Measurements from ENCODE around the gene SERINC3.
A peak's percentile ranks its signal among the peaks of the same experiment; 100 is the strongest.
"Not testable (repeated sequence)": the region's sequence is repeated elsewhere in the genome, so short reads cannot be mapped to it uniquely, and the experiment has no call there.

The SERINC3 gene

GRCh38 chr20:44489931-44490330, 31.9 kb downstream of the SERINC3 start:
- no peak for DNase-seq

- no peak for DNase-seq
Observed at GRCh38 chr20:44489223-44489622, 32.6 kb downstream of the SERINC3 start.

DNA sequence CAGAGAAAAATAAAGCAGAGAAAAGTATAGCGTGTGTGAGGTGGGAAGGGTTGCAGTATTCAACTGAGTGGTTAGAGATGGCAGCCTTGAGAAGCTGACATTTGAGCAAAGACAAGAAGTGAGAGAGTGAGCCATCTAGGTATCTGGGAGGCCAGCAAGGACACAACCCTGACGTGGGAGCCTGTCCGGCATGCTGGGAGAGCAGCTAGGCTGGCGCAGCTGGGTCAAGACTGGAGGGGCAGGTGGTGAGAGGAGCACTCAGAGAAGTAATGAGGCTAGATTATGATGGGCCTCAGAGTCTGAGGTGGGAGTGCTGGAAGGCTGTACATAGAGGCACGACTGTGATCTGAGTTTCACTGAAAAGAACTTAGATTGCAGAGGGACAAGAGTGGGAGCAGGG, 33.3 kb downstream of the SERINC3 start:
- no peak for DNase-seq

DNA sequence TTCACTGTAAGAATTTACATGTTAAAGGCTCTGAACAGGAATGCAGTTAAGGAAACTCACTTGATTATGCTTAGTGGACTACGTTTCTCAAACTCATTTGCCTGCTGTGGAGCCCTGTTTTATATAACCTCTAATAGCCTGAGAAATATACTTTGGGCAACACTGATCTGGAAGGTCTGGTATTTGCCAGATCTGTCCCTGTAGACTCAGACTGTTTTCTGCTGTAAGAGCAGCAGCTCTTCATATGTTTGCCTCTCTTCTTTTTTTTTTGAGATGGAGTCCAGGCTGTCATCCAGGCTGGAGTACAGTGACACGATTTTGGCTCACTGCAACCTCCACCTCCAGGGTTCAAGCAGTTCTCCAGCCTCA, 36.1 kb downstream of the SERINC3 start:
- DNase-seq = no peak

DNA sequence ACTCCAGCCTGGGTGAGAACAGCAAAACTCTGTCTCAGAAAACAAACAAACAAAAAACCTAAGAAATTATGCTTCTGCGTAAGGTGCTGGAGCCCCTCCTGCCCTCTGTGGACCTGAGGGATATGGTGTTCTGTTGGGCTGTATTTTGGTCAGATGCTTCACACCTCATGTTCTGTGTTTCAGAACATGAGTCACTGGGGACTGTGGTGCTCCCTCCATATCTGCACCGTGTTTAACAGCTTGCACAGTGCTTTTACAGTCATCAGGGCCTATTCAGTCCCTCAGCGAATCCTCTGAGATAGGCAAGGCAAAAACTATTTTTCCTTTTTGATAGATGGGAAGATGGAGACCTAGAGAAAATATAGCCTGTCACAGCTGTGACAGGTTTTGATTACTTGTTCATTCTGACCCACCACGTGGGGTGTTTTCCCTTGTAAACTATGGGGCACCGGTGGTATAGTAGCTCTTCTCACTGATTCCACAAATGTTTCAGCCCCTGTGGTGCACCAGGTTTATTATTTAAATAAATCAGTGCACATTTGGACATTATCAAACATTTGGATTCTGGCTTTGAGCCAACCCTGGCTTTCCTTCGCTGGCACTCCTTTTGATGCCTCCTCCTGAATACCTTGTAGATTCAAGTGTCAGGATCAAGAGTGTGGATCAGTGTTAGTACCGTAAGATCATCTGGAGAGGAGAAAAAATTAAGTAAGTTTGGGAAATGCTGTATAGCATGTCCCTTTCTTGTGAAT, 36.6 kb downstream of the SERINC3 start:
- DNase-seq = no peak

DNA sequence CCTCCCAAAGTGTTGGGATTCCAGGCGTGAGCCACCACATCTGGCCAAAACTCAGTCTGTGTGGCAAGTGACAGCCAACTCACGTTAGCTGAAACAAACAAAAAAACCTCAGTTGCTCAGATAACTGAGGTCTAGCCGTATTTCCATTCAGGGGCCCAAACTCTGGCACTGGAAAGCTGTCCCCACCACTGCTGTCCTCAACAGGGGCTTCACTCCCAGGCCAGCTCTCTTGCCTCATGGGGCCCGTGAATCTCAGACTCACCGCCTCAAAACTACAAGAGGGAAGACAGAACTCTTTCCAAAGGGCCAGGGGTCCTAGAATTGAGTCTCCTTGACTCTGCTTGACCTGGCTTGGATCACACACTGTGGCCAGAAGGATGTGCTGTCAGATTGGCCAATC, 38.8 kb downstream of the SERINC3 start:
- no peak for DNase-seq

- no peak for DNase-seq
Observed at GRCh38 chr20:44481719-44482416, 40.0 kb downstream of the SERINC3 start.

- no peak for DNase-seq
Observed at GRCh38 chr20:44480097-44480496, 41.8 kb downstream of the SERINC3 start.

- DNase-seq = no peak
Observed at GRCh38 chr20:44479643-44480042, 42.2 kb downstream of the SERINC3 start.

DNA sequence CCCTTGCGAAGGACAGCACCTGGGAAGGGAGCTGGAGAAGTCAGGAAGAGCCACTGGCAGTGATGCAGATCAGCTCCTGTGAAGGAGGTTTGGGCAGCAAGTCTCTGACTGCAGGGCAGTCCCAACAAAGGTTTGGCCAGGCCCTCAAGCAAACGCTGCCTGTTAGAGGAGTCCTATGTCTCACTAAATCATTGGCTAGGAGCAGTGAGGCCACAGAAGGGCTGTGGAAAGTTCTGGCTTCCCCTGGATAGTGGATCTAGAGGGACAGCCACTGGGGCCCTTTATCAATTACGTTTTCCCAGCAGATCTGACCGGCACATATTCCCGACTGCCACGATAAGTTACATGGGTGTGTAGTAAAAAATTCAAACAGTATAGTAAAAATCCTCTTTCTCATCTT, 43.7 kb downstream of the SERINC3 start:
- DNase-seq = no peak

- no peak for DNase-seq
Observed at GRCh38 chr20:44477151-44477550, 44.7 kb downstream of the SERINC3 start.

DNA sequence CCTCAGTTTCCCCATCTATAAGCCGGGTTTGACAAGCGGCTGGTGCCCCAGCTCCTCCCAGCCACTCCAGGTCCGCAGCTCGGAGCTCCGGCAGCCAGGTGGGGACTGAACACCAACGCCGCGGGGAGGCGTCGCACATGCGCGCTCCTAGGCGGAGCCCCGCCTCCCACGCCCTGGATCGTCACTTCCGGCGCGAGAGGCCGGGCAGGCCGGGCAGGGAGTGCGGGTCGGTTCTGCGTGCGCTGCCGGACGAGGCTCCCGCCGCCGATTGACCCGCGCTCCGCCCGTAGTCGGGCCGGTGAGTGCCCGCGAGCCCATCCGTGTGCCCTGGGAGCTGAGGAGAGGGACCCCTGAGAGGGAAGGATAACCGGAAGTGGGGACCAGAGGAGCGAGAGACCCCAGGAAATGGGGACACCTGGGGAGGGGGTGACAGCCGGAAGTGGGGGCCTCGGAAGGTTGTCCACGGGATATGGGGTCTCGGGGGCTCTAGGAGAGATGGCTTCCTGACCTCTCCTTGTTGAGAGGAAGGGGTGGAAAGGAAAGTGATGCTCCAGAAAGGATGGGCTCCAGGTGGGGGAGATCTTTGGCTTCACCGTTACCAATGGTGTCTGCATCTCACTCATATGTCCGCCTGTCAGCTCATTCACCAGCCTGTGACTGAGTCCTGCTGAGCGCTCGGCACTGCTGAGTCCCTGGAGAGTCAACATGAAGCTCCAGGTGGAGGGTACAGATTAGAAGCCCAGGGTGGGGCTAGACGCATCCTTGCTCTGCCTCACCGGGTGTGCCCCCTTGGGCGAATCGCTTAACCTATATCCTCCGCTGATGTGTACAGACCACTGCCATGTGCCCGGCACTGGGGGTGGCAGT, 45.9 kb downstream of the SERINC3 start, which contains the start of gene TTPAL:
TTPAL (plus strand) TSS at position 181 of the 867 bp plus-strand sequence. CDS start 4,126 bp downstream, outside the sequence.
- peak; percentile 68 for DNase-seq

- peak; percentile 31 for DNase-seq
Observed at GRCh38 chr20:44475372-44475693, 46.5 kb downstream of the SERINC3 start.

DNA sequence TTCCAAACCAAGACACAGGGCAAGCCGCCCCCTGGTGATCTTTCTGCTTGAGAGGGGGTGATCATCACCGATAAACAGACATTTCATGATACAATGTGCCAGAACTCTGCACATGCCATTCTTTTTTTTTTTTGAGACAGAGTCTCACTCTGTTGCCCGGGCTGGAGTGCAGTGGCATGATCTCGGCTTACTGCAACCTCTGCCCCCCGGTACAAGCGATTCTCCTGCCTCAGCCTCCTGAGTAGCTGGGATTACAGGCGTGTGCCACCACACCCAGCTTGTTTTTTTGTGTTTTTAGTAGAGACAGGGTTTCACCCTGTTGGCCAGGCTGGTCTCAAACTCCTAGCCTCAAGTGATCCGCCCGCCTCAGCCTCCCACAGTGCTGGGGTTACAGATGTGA, 49.6 kb downstream of the SERINC3 start:
- not testable (repeated sequence) for DNase-seq

DNA sequence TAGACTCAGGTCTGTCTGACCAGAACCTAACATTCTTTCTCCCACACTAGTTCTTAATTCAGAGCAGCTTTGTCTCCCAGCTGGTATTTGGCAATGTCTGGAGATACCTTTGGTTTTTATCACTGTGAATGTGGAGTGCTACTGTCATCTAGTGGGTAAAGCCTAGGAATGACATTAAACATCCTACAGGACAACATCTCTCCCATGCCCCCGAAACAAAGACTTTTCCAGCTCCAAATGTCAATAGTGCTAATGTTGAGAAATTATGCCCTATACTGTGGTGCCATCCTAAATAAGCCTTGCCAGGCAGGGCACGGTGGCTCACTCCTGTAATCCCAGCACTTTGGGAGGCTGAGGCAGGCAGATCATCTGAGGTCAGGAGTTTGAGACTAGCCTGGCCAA, 50.4 kb downstream of the SERINC3 start:
- DNase-seq = no peak

GRCh38 chr20:44470327-44470726, 51.5 kb downstream of the SERINC3 start:
- DNase-seq = no peak

GRCh38 chr20:44468044-44468782, 53.7 kb downstream of the SERINC3 start:
- no peak for DNase-seq

DNA sequence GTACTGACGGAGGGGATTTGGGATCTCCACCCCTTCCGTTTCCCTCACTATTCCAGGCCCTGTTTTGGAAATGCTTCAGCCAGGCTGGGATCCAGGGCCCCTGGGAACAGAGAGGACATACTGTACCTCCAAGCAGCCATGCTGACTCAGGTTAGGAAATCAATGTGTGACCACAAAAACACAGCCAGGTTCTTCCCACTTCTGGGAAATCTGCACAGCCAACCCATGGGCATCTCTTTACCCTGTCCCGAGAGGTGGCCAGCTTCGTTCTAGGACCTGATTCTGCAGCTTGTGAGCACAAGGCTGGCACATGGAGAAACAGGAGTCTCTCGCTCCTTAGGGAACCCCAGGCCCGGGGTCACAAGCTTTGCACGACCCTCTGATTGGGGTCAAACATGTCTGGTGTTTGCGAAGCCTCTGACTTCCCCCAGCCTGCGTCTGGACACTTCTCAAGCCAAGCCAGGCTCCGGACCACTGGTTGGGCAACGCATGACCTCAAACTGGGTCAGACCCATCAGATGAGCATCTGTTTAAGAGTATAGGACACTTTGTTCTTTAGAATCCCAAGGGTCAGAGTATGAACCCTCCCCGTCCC, 54.5 kb downstream of the SERINC3 start:
- DNase-seq = no peak

- DNase-seq = no peak
Observed at GRCh38 chr20:44465001-44465560, 56.8 kb downstream of the SERINC3 start.

DNA sequence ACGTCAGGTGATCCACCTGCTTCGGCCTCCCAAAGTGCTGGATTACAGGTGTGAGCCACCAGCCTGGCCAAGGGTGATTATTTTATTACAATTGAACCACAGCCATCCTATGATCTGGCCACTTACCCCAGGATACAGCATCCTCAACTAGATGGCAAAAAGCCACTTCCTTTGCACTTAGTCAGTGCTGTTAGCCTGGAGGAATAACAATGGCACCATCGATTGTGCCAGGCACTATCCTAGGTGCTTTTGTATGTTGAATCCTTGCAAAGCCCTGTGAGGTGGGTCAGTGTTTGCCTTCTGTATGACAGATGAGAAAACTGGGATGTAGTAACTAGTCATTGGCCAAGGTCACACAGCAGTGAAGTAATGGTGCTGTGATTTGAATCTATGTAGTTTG, 57.4 kb downstream of the SERINC3 start:
- no peak for DNase-seq

DNA sequence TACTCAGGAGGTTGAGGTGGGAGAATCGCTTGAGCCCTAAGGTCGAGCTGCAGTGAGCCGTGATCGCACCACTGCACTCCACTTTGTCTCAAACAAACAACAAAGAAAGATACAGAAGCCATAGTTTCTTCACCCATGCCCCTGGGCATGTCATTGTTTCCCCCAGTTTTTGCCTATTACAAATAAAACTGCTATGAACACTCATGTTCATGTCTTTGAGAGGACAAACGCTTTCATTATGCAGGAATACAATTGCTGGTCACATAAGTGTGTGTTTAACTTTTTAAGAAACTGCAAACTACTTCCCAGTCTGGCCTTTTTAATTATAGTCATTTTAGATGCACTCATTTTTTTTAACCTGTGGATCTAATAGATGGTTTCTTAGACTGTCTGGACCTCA, 58.4 kb downstream of the SERINC3 start:
- no peak for DNase-seq

- DNase-seq = no peak
Observed at GRCh38 chr20:44461803-44462174, 60.1 kb downstream of the SERINC3 start.

All from NCI-H748 treated with DMSO at 0.1 percent for 48 hours (cell line).